ENCODE results near the gene ESAM. TPM values are rescaled to one million over a fixed set of nuclear protein-coding genes. Genes with fewer than 3 reads are reported as not detected.

Gene ESAM
- total RNA-seq, 4 donors from 2014 or later: 18.6 to 45.9 (median 33.0) TPM

DNA sequence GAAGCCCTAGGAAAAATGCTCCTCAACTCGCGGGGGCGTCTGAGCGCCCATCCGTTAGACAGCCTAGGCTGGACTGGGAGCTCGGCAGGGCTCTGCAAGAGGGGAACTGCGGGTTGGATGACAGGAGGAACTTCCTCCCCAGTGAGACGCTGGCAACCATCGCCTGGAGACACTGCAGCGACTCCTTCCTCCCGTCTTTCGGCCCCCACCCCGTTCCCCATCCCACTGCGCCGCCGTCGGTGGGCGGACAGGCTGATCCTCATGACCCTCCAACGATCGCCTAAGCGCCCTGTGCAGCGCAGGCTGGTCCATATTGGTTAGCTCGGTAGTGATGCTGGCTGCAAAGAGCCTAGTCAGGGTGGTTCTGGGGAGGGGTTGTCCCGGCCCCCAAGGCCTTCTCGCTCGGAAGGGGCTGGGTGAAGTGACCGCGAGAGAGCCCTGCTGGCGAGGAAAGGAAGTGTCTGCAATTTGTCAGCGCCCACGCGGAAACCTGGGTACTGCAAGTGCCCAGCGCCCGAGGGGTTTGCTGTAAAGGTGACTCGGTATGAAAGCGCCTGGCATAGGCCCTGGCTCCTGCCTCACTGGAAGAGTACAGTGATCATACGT, 21.7 kb downstream of the ESAM start:
- no peaks in the 10 kb centered on the region for H3K36me3 ChIP-seq
- no peaks in the 10 kb centered on the region for H3K9me3 ChIP-seq
- peaks cover 0 to 53% of the 10 kb centered on the region in 2 donors for H3K27me3 ChIP-seq
- DNase-seq (ENCODE audit: low spot score in 2 of 2): no peak
- peak overlapping the region; percentile 35 to 59 (median 54) for H3K4me3 ChIP-seq
- TF ChIP-seq POLR2A (IDR thresholded peaks at IDR 0.05): no peak
- TF ChIP-seq, protein P1, sequence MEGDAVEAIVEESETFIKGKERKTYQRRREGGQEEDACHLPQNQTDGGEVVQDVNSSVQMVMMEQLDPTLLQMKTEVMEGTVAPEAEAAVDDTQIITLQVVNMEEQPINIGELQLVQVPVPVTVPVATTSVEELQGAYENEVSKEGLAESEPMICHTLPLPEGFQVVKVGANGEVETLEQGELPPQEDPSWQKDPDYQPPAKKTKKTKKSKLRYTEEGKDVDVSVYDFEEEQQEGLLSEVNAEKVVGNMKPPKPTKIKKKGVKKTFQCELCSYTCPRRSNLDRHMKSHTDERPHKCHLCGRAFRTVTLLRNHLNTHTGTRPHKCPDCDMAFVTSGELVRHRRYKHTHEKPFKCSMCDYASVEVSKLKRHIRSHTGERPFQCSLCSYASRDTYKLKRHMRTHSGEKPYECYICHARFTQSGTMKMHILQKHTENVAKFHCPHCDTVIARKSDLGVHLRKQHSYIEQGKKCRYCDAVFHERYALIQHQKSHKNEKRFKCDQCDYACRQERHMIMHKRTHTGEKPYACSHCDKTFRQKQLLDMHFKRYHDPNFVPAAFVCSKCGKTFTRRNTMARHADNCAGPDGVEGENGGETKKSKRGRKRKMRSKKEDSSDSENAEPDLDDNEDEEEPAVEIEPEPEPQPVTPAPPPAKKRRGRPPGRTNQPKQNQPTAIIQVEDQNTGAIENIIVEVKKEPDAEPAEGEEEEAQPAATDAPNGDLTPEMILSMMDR (IDR thresholded peaks at IDR 0.05): peak; percentile 18 to 51 (median 43)
- H3K27ac ChIP-seq: no peak overlapping the region
- peaks cover 0 to 21% (median 7%) of the 10 kb centered on the region in 4 donors for H3K4me1 ChIP-seq
- 1 to 3% methylated on average over 37 of the region's 37 CpGs for WGBS, 2 donors

DNA sequence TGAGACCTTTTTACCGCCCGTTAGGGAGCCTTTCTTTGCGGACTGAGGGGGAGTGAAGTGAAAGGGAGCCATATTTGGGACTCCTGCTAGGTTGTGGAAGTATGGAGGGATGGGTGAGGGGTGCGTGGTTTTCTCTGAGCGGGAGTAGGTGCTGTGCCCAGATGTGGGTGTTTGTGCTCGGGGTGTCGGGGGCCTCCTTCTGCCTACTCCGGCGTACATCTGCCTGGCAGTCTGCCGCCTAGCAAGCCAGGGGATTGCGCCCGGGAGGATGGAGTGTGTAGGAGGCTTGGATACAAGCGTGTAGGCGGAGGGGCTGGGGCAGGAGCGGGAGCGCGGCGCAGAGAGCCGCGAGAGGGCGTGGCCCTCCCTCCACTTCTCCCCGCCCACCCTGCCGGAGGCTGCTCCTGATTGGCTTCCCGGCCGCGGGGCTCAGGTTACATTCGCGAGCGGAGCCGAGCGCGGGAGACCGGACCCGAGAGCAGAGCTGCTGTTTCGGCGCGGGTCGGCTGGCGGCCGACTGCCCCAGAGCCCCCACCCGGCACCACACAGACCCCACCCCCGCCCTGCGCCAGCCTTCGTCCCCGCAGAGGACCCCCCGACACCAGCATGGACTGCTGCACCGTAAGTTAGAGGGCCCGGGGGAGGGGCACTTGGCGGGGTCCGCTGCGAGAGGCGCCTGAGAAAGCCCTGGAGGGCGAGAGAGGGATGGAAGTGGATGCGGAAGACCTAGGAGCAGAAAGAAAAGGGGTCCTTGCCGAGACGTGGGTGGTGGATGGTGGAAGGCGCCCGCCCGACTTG, 22.4 kb downstream of the ESAM start, which contains the start of gene NRGN:
Gene NRGN (plus strand): TSS at position 464 of the 798 bp plus-strand sequence. CDS start 143 bp downstream, at position 607.
- Histone ChIP-seq H3K4me1 (peaks cover 0 to 18% (median 7%) of the 10 kb centered on the region in 4 donors), H3K36me3 (no peaks in the 10 kb centered on the region), H3K27ac (no peak within 1 kb of the TSS), H3K9me3 (no peaks in the 10 kb centered on the region), H3K4me3 (peak within 1 kb of the TSS; percentile 35 to 59 (median 54)), H3K27me3 (peaks cover 0 to 46% of the 10 kb centered on the region in 2 donors)
- TF ChIP-seq EP300 (IDR thresholded peaks at IDR 0.05) (no peak), POLR2A (IDR thresholded peaks at IDR 0.05) (no peak)
- DNase-seq (ENCODE audit: low spot score in 2 of 2): peak; percentile 80 to 86
- WGBS, 2 donors: 1 to 2% methylated on average over 42 to 47 of the region's 59 CpGs

DNA sequence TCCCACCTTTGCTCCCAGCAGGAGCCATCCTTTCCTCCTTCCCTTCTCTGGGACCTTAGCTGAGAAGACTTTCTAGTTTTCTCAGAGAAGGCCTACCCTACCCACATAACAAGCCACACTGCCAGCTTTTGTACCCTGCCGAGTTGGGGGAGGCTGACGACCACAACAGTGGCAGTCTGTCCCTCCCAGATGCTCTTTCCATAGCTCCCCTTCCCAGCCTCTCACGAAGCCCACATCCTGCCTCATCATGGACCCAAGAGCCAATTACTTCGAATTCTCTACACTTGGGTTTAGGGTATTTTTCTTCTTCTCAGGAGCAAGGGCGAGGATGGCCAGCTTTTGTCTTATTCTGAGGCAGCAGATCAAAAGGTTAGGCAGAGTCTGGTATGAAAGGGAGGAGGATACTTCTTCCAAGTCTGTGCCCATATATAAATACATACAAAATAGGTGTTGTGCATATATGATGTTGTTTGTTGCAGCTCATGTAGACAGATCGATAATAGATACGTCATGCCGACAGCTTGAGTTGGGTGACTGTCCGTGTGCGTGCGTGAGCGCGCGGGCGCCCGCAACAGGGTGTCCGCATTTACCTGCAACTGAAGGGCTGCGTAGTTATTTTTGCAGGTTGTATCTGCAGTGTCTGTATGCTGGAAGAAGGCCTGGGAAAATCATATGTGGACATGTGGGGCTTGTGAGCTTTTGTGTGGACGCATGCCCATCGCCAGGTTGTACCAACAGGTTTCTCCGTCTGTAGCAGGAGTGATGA, 23.2 kb downstream of the ESAM start:
- no peak overlapping the region for H3K27ac ChIP-seq
- 50 to 61% methylated on average over 21 of the region's 21 CpGs for WGBS, 2 donors
- peaks cover 0 to 38% of the 10 kb centered on the region in 2 donors for H3K27me3 ChIP-seq
- H3K36me3 ChIP-seq: no peaks in the 10 kb centered on the region
- H3K4me1 ChIP-seq: peaks cover 0 to 18% (median 7%) of the 10 kb centered on the region in 4 donors
- no peak for DNase-seq (ENCODE audit: low spot score in 2 of 2)
- TF ChIP-seq EP300 (IDR thresholded peaks at IDR 0.05): no peak
- TF ChIP-seq, protein P1 (IDR thresholded peaks at IDR 0.05): no peak
- no peak for TF ChIP-seq POLR2A (IDR thresholded peaks at IDR 0.05)
- H3K9me3 ChIP-seq: no peaks in the 10 kb centered on the region
- H3K4me3 ChIP-seq: peak overlapping the region in 2 of 4 donors; percentile 54 to 59

DNA sequence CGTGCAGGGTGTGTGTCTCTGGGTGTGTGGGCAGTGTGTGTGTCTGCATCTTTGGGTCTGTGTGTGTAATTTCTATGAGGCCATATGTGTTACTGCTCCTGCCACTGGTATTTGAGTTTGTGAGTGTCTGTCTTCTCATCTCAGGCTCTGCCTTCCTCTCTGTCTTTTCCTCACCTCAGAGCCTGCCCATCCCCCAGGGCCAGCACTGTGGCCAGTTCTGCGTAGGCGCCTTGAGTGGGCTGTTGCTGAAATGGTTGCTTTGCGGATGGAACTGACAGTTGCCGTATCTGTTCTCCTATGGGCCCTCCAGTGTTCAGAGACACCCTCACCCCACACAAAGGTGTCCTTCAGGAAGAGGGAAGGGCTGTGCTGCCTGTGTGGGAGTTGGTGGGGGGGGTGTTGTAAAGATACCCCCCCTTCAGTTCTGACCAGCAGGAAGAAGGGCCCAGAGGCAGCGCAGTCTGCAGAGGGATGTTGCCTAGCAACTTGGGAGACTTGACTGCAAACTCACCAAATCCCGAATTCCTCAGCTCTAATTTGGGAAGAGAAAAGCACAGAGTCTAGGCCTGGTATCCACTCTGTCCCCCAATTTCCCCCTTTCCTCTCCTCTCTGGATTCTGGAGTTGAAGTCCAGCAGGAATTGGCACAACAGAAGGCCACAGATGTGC, 24.3 kb downstream of the ESAM start:
- 47 to 63% methylated on average over 7 of the region's 7 CpGs for WGBS, 2 donors
- no peak overlapping the region for H3K27ac ChIP-seq
- TF ChIP-seq, protein P1 (IDR thresholded peaks at IDR 0.05): no peak
- no peak for TF ChIP-seq EP300 (IDR thresholded peaks at IDR 0.05)
- TF ChIP-seq POLR2A (IDR thresholded peaks at IDR 0.05): no peak
- peaks cover 0 to 27% of the 10 kb centered on the region in 2 donors for H3K27me3 ChIP-seq
- H3K4me1 ChIP-seq: peaks cover 0 to 18% (median 7%) of the 10 kb centered on the region in 4 donors
- no peak for DNase-seq (ENCODE audit: low spot score in 2 of 2)
- no peaks in the 10 kb centered on the region for H3K9me3 ChIP-seq
- H3K36me3 ChIP-seq: no peaks in the 10 kb centered on the region
- H3K4me3 ChIP-seq: no peak overlapping the region

DNA sequence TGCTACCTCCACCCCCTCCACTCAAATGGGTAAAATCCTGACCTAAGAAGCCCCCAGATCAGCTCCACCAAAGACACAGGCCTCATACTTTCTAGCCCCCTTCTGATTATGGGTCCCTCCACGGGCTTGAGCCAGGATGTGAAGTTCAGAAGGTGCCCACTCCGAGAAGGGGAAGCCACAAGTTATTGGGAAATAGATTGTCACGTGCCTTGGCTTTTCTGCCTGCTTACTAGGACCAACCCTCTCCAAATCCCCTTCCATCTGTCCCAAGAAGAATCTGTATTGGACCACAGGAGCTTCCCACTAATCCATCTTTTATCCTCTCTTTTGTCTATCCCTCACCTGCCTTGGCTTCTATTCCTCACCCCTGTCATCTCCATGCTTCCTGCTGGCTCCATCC, 25.4 kb downstream of the ESAM start:
- Histone ChIP-seq H3K4me1 (peaks cover 0 to 18% (median 7%) of the 10 kb centered on the region in 4 donors), H3K4me3 (no peak overlapping the region), H3K9me3 (no peaks in the 10 kb centered on the region), H3K36me3 (no peaks in the 10 kb centered on the region), H3K27me3 (peaks cover 0 to 17% of the 10 kb centered on the region in 2 donors), H3K27ac (no peak overlapping the region)
- DNase-seq (ENCODE audit: low spot score in 2 of 2): peak in 1 of 2 donors; percentile 47
- peak in 1 of 2 donors; percentile 15 for TF ChIP-seq EP300 (IDR thresholded peaks at IDR 0.05)
- TF ChIP-seq POLR2A (IDR thresholded peaks at IDR 0.05): no peak
- 63 to 68% methylated on average over 3 of the region's 3 CpGs for WGBS, 2 donors

Measured in tibial nerve (tissue), 4 donors.